HEK293 (cell line): ENCODE results near the gene PCDH9.

Source experiments
- BCL11A ChIP-seq: fragments of 450-650 bp; formaldehyde crosslinking; IDR thresholded peaks from 2 replicates; pipeline ENCODE4 v1.5.1; 2016; ENCODE audit warnings: low read depth, missing biosample characterization, missing genetic modification characterization
- KLF8 ChIP-seq: fragments of 450-650 bp; formaldehyde crosslinking; IDR thresholded peaks from 2 replicates; pipeline ENCODE4 v1.5.1; 2016; ENCODE audit warnings: missing biosample characterization, missing genetic modification characterization
- SETDB1 ChIP-seq: IDR thresholded peaks from one replicate; pipeline ENCODE4 v1.6.1; 2017; ENCODE audit warnings: mild to moderate bottlenecking, low read length, moderate library complexity, mixed read lengths; ENCODE audit not compliant: insufficient read length
- SP2 ChIP-seq: fragments of 450-650 bp; formaldehyde crosslinking; IDR thresholded peaks from 2 replicates; pipeline ENCODE4 v1.5.1; 2016; ENCODE audit warnings: missing biosample characterization, missing genetic modification characterization
- ZNF184 ChIP-seq: fragments of 450-650 bp; IDR thresholded peaks from 2 replicates; pipeline ENCODE4 v1.5.1; 2018; ENCODE audit warnings: missing biosample characterization, mild to moderate bottlenecking, missing genetic modification characterization
- ZNF2 ChIP-seq: fragments of 450-650 bp; formaldehyde crosslinking; IDR thresholded peaks from 2 replicates; pipeline ENCODE4 v1.5.1; 2016; ENCODE audit warnings: missing biosample characterization, missing genetic modification characterization
- ZNF529 ChIP-seq: fragments of 450-650 bp; formaldehyde crosslinking; IDR thresholded peaks from 2 replicates; pipeline ENCODE4 v1.5.1; 2017; ENCODE audit warnings: missing genetic modification characterization, missing biosample characterization; ENCODE audit not compliant: insufficient replicate concordance
- ZNF791 ChIP-seq: fragments of 450-650 bp; formaldehyde crosslinking; IDR thresholded peaks from 2 replicates; pipeline ENCODE4 v1.5.1; 2016; ENCODE audit warnings: missing biosample characterization, missing genetic modification characterization
- TF ChIP-seq, protein P1 (sequence below): sonication (generic); formaldehyde crosslinking; IDR thresholded peaks from 2 replicates; pipeline ENCODE4 v1.8.1; 2022; ENCODE audit warnings: mild to moderate bottlenecking, moderate library complexity, missing genetic modification reagents
- TF ChIP-seq, protein P2 (sequence below): fragments of 450-650 bp; formaldehyde crosslinking; IDR thresholded peaks from 2 replicates; pipeline ENCODE4 v1.5.1; 2016; ENCODE audit warnings: missing biosample characterization, missing genetic modification characterization
- TF ChIP-seq, protein P3 (sequence below): fragments of 450-650 bp; formaldehyde crosslinking; IDR thresholded peaks from 2 replicates; pipeline ENCODE4 v1.5.1; 2016; ENCODE audit warnings: missing biosample characterization, missing genetic modification characterization, low read depth
- TF ChIP-seq, protein P4 (sequence below): fragments of 450-650 bp; IDR thresholded peaks from 2 replicates; pipeline ENCODE4 v1.5.1; 2018; ENCODE audit warnings: missing biosample characterization, mild to moderate bottlenecking, missing genetic modification characterization
- TF ChIP-seq, protein P5 (sequence below): fragments of 450-650 bp; formaldehyde crosslinking; IDR thresholded peaks from 2 replicates; pipeline ENCODE4 v1.5.1; 2017; ENCODE audit warnings: missing biosample characterization, missing genetic modification characterization
- TF ChIP-seq, protein P6 (sequence below): fragments of 450-650 bp; formaldehyde crosslinking; IDR thresholded peaks from 2 replicates; pipeline ENCODE4 v1.5.1; 2016; ENCODE audit warnings: missing biosample characterization, missing genetic modification characterization

DNA sequence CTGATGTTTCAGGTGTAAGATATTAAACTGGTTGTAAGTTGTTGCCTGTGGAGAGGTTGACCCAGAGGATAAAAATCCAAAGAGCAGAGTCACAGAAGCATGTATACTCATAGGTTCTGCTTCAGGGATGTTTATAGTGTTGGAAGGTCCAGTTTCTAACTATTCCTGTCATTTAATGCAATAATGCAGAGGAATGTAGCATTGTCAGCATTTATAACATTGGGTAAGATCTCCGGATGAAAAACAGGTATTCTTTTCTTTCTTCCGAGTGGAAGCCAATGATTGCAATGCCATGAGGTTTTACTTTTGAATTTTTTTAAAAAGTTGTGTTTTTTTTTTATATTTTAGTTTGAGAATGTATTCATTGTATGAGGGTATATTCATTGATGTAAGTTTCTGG, 771.0 kb downstream of the PCDH9 start:
- TF ChIP-seq BCL11A (tag by site-specific recombination) (no peak), SETDB1 (no peak), KLF8 (no peak), ZNF2 (no peak), ZNF529 (tag by site-specific recombination) (no peak), SP2 (tag by site-specific recombination) (no peak), ZNF791 (no peak), ZNF184 (tag by site-specific recombination) (no peak)
- TF ChIP-seq, protein P1, sequence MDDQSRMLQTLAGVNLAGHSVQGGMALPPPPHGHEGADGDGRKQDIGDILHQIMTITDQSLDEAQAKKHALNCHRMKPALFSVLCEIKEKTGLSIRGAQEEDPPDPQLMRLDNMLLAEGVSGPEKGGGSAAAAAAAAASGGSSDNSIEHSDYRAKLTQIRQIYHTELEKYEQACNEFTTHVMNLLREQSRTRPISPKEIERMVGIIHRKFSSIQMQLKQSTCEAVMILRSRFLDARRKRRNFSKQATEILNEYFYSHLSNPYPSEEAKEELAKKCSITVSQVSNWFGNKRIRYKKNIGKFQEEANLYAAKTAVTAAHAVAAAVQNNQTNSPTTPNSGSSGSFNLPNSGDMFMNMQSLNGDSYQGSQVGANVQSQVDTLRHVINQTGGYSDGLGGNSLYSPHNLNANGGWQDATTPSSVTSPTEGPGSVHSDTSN (CRISPR knock-in tag), result no peak
- TF ChIP-seq, protein P2, sequence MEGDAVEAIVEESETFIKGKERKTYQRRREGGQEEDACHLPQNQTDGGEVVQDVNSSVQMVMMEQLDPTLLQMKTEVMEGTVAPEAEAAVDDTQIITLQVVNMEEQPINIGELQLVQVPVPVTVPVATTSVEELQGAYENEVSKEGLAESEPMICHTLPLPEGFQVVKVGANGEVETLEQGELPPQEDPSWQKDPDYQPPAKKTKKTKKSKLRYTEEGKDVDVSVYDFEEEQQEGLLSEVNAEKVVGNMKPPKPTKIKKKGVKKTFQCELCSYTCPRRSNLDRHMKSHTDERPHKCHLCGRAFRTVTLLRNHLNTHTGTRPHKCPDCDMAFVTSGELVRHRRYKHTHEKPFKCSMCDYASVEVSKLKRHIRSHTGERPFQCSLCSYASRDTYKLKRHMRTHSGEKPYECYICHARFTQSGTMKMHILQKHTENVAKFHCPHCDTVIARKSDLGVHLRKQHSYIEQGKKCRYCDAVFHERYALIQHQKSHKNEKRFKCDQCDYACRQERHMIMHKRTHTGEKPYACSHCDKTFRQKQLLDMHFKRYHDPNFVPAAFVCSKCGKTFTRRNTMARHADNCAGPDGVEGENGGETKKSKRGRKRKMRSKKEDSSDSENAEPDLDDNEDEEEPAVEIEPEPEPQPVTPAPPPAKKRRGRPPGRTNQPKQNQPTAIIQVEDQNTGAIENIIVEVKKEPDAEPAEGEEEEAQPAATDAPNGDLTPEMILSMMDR (tag by site-specific recombination), result no peak
- TF ChIP-seq, protein P3, sequence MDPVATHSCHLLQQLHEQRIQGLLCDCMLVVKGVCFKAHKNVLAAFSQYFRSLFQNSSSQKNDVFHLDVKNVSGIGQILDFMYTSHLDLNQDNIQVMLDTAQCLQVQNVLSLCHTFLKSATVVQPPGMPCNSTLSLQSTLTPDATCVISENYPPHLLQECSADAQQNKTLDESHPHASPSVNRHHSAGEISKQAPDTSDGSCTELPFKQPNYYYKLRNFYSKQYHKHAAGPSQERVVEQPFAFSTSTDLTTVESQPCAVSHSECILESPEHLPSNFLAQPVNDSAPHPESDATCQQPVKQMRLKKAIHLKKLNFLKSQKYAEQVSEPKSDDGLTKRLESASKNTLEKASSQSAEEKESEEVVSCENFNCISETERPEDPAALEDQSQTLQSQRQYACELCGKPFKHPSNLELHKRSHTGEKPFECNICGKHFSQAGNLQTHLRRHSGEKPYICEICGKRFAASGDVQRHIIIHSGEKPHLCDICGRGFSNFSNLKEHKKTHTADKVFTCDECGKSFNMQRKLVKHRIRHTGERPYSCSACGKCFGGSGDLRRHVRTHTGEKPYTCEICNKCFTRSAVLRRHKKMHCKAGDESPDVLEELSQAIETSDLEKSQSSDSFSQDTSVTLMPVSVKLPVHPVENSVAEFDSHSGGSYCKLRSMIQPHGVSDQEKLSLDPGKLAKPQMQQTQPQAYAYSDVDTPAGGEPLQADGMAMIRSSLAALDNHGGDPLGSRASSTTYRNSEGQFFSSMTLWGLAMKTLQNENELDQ (tag by site-specific recombination), result no peak
- TF ChIP-seq, protein P4, sequence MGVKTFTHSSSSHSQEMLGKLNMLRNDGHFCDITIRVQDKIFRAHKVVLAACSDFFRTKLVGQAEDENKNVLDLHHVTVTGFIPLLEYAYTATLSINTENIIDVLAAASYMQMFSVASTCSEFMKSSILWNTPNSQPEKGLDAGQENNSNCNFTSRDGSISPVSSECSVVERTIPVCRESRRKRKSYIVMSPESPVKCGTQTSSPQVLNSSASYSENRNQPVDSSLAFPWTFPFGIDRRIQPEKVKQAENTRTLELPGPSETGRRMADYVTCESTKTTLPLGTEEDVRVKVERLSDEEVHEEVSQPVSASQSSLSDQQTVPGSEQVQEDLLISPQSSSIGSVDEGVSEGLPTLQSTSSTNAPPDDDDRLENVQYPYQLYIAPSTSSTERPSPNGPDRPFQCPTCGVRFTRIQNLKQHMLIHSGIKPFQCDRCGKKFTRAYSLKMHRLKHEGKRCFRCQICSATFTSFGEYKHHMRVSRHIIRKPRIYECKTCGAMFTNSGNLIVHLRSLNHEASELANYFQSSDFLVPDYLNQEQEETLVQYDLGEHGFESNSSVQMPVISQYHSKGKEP (tag by site-specific recombination), result no peak
- TF ChIP-seq, protein P5, sequence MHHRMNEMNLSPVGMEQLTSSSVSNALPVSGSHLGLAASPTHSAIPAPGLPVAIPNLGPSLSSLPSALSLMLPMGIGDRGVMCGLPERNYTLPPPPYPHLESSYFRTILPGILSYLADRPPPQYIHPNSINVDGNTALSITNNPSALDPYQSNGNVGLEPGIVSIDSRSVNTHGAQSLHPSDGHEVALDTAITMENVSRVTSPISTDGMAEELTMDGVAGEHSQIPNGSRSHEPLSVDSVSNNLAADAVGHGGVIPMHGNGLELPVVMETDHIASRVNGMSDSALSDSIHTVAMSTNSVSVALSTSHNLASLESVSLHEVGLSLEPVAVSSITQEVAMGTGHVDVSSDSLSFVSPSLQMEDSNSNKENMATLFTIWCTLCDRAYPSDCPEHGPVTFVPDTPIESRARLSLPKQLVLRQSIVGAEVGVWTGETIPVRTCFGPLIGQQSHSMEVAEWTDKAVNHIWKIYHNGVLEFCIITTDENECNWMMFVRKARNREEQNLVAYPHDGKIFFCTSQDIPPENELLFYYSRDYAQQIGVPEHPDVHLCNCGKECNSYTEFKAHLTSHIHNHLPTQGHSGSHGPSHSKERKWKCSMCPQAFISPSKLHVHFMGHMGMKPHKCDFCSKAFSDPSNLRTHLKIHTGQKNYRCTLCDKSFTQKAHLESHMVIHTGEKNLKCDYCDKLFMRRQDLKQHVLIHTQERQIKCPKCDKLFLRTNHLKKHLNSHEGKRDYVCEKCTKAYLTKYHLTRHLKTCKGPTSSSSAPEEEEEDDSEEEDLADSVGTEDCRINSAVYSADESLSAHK (tag by site-specific recombination), result no peak
- TF ChIP-seq, protein P6, sequence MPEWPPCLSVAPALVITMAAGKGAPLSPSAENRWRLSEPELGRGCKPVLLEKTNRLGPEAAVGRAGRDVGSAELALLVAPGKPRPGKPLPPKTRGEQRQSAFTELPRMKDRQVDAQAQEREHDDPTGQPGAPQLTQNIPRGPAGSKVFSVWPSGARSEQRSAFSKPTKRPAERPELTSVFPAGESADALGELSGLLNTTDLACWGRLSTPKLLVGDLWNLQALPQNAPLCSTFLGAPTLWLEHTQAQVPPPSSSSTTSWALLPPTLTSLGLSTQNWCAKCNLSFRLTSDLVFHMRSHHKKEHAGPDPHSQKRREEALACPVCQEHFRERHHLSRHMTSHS (tag by site-specific recombination), result no peak
